HepG2 (cell line): ENCODE data around the gene KRTAP5-9. TPM values are rescaled to one million over a fixed set of nuclear protein-coding genes. Genes with fewer than 3 reads are reported as not detected.

Experiments
- ATAC-seq: fragments of 200-7000 bp; cut with Tn5 transposase; 3 replicates; pipeline ENCODE4 v1.9.1; 2020; ENCODE audit warnings: mild to moderate bottlenecking, moderate library complexity
- BruUV-seq: library from RNA; stranded (reverse); fragments of 400-500 nt; replicated peaks from 2 replicates; lab custom pipeline; 2021; lab: Mats Ljungman, UMichigan
- CTCF ChIA-PET: fragments of 300-600 bp; formaldehyde crosslinking; extraction: SDS; loops from one replicate; lab custom pipeline; 2021; ENCODE audit warnings: low total read pairs, inconsistent platforms, low intra/inter-chr PET ratio; lab: Yijun Ruan, JAX
- POLR2A ChIA-PET: fragments of 350-600 bp; sonication (Branson Sonifier 250); formaldehyde crosslinking; loops from one replicate; lab custom pipeline; 2020; ENCODE audit warnings: antibody characterized with exemption, inconsistent platforms; lab: Yijun Ruan, JAX
- DNase-seq: peaks from one replicate; pipeline ENCODE4 v3.0.0-alpha.2; 2015; ENCODE audit warnings: low spot score
- FAIRE-seq: peaks from 3 replicates; lab custom pipeline; 2011; peaks lifted over from hg19 to GRCh38; lab: Jason Lieb, UNC
- H2AFZ ChIP-seq: one replicate; pipeline ENCODE4 v1.6.1; 2011; ENCODE audit warnings: low read length, inconsistent platforms
- H3K27ac ChIP-seq: fragments of 300-600 bp; 3 replicates; pipeline ENCODE4 v1.8.0; 2011; ENCODE audit warnings: mixed run types, mild to moderate bottlenecking, mixed read lengths, low read length, inconsistent platforms; ENCODE audit not compliant: insufficient read depth; ENCODE audit errors: extremely low read length
- H3K27me3 ChIP-seq, 2 experiments: fragments of 200-600 bp in 1 of 2; 2 replicates in 1 of 2; 3 replicates in 1 of 2; pipeline versions ENCODE4 v1.6.0 to v1.8.0; 2011; ENCODE audit warnings: low read length in 2 of 2, mild to moderate bottlenecking in 2 of 2, moderate library complexity in 2 of 2, inconsistent platforms in 1 of 2; ENCODE audit not compliant: insufficient read depth in 2 of 2, control insufficient read depth in 1 of 2
- H3K36me3 ChIP-seq, 2 experiments: fragments of 200-600 bp in 1 of 2; replicated peaks in 1 of 2; 2 replicates in 1 of 2; 3 replicates in 1 of 2; pipeline versions ENCODE4 v1.5.1 to v1.8.0; 2011; ENCODE audit warnings: low read length in 2 of 2, inconsistent platforms in 1 of 2; ENCODE audit not compliant: insufficient read depth in 2 of 2, control insufficient read depth in 1 of 2
- H3K4me1 ChIP-seq: 2 replicates; pipeline ENCODE4 v1.5.1; 2012; ENCODE audit warnings: low read length, inconsistent platforms; ENCODE audit not compliant: insufficient read depth
- H3K4me2 ChIP-seq: 2 replicates; pipeline ENCODE4 v1.6.0; 2011; ENCODE audit warnings: low read depth, low read length, inconsistent platforms
- H3K4me3 ChIP-seq, 3 experiments: fragments of 200-600 bp in 1 of 3; sonication (generic), shearing (Covaris generic) in 1 of 3; replicated peaks in 1 of 3; 2 replicates each; pipeline ENCODE4 v1.5.1; 2011 to 2016; ENCODE audit warnings: low read length in 3 of 3, inconsistent platforms in 2 of 3, low read depth in 2 of 3, mild to moderate bottlenecking in 2 of 3, control low read depth in 1 of 3, mixed read lengths in 1 of 3; ENCODE audit not compliant: insufficient read depth in 1 of 3
- H3K79me2 ChIP-seq: one replicate; pipeline ENCODE4 v1.6.1; 2011; ENCODE audit warnings: low read length, inconsistent platforms; ENCODE audit not compliant: insufficient read depth
- H3K9ac ChIP-seq: 2 replicates; pipeline ENCODE4 v1.6.0; 2011; ENCODE audit warnings: mild to moderate bottlenecking, low read depth, low read length, inconsistent platforms; ENCODE audit not compliant: insufficient read depth
- H3K9me3 ChIP-seq: 2 replicates; pipeline ENCODE4 v1.5.1; 2012; ENCODE audit warnings: mild to moderate bottlenecking, low read length
- H4K20me1 ChIP-seq: 2 replicates; pipeline ENCODE4 v1.6.0; 2011; ENCODE audit warnings: inconsistent platforms, mild to moderate bottlenecking, low read length, moderate library complexity; ENCODE audit not compliant: insufficient read depth
- CC2D1A ChIP-seq: sonication (generic); formaldehyde crosslinking; IDR thresholded peaks from 2 replicates; pipeline ENCODE4 v1.8.1; 2023; ENCODE audit warnings: mild to moderate bottlenecking, missing genetic modification reagents
- CREM ChIP-seq, 2 experiments: sonication (generic) in 1 of 2; formaldehyde crosslinking in 1 of 2; IDR thresholded peaks; 2 replicates each; pipeline versions ENCODE4 v1.4.0 to v1.6.1; 2016 to 2020; ENCODE audit warnings: antibody characterized with exemption in 1 of 2, mild to moderate bottlenecking in 1 of 2, missing genetic modification reagents in 1 of 2
- IRF2 ChIP-seq: IDR thresholded peaks from 2 replicates; pipeline ENCODE4 v1.6.1; 2018; ENCODE audit warnings: missing genetic modification reagents, missing compliant biosample characterization
- KDM5B ChIP-seq: sonication (generic); formaldehyde crosslinking; IDR thresholded peaks from 2 replicates; pipeline ENCODE4 v1.4.0; 2020; ENCODE audit warnings: missing genetic modification reagents, mild to moderate bottlenecking, borderline replicate concordance
- SALL1 ChIP-seq: sonication (generic); formaldehyde crosslinking; IDR thresholded peaks from 2 replicates; pipeline ENCODE4 v1.8.0; 2022; ENCODE audit warnings: mild to moderate bottlenecking, missing genetic modification reagents
- STAG1 ChIP-seq: sonication (generic); formaldehyde crosslinking; IDR thresholded peaks from 2 replicates; pipeline ENCODE4 v1.4.0; 2020; ENCODE audit warnings: missing genetic modification reagents
- ZNF160 ChIP-seq: sonication (generic); formaldehyde crosslinking; IDR thresholded peaks from 2 replicates; pipeline ENCODE4 v1.8.0; 2022; ENCODE audit warnings: mild to moderate bottlenecking, inconsistent platforms, missing genetic modification reagents
- ZNF232 ChIP-seq: sonication (generic); formaldehyde crosslinking; IDR thresholded peaks from 2 replicates; pipeline ENCODE4 v1.4.0; 2020; ENCODE audit warnings: missing genetic modification reagents, borderline replicate concordance
- ZNF24 ChIP-seq: fragments of 450-650 bp; IDR thresholded peaks from 2 replicates; pipeline ENCODE4 v1.6.1; 2017; ENCODE audit warnings: antibody characterized with exemption, mild to moderate bottlenecking
- ZNF292 ChIP-seq: sonication (generic); formaldehyde crosslinking; IDR thresholded peaks from 2 replicates; pipeline ENCODE4 v1.8.1; 2022; ENCODE audit warnings: mild to moderate bottlenecking, low read depth, missing genetic modification reagents, borderline replicate concordance
- ZNF558 ChIP-seq: sonication (generic); formaldehyde crosslinking; IDR thresholded peaks from 2 replicates; pipeline ENCODE4 v1.9.0; 2022; ENCODE audit warnings: mild to moderate bottlenecking, missing genetic modification reagents, borderline replicate concordance
- ZNF687 ChIP-seq: sonication (generic); formaldehyde crosslinking; IDR thresholded peaks from 2 replicates; pipeline ENCODE4 v1.5.1; 2020; ENCODE audit warnings: mild to moderate bottlenecking, missing genetic modification reagents, moderate library complexity
- WGBS: methylation state at CpG from one replicate; pipeline ENCODE4 v1.1.6; 2017; ENCODE audit warnings: low lambda C conversion rate; 5-methylcytosine and 5-hydroxymethylcytosine counted together
- in situ Hi-C: cut with HindIII; loops from 2 replicates; pipeline ENCODE4 v1.10.0; 2017; ENCODE audit warnings: low pct_unique_long_range_greater_than_20kb; ENCODE audit not compliant: extremely low pct_ligation_motif_present
- intact Hi-C: fragments of 100-400 bp; cut with micrococcal nuclease; formaldehyde crosslinking; loops from one replicate; pipeline ENCODE4 v1.10.0; 2022; ENCODE audit not compliant: unreplicated experiment
- polyA plus RNA-seq, 8 experiments: library from polyadenylated mRNA; depleted of rRNA in 3 of 8; stranded (reverse) in 7 of 8; unstranded in 1 of 8; fragments of >200 nt; fragmentation: Illumina TruSeq in 4 of 8; extraction: Trizol in 4 of 8; gene quantifications; 2 replicates each; pipeline versions ENCODE4 v1.2.1 to v1.2.3, GENCODE V29; 2011 to 2016; ENCODE audit warnings: low read depth in 4 of 8, missing spikeins in 1 of 8, mixed read lengths in 1 of 8; ENCODE audit not compliant: insufficient read depth in 1 of 8
- total RNA-seq, 5 experiments: library from RNA; depleted of rRNA; stranded (reverse); fragments of >200 nt; fragmentation: Illumina TruSeq; extraction: Trizol; gene quantifications; 2 replicates each; pipeline ENCODE4 v1.2.3, GENCODE V29; 2016; ENCODE audit warnings: low read depth in 1 of 5
- TF ChIP-seq, protein P1 (sequence below): sonication (generic); formaldehyde crosslinking; IDR thresholded peaks from 2 replicates; pipeline ENCODE4 v1.9.0; 2021; ENCODE audit warnings: missing genetic modification reagents, borderline replicate concordance
- TF ChIP-seq, protein P2 (sequence below): sonication (generic); formaldehyde crosslinking; IDR thresholded peaks from 2 replicates; pipeline ENCODE4 v1.5.1; 2020; ENCODE audit warnings: mild to moderate bottlenecking, moderate library complexity, missing genetic modification reagents

The KRTAP5-9 gene
- total and polyA plus RNA-seq, 2 of the 13 experiments (the other 11 are each of a cell fraction or from before 2014, with no cell fraction given) = 0.09 TPM; not detected in 1

DNA sequence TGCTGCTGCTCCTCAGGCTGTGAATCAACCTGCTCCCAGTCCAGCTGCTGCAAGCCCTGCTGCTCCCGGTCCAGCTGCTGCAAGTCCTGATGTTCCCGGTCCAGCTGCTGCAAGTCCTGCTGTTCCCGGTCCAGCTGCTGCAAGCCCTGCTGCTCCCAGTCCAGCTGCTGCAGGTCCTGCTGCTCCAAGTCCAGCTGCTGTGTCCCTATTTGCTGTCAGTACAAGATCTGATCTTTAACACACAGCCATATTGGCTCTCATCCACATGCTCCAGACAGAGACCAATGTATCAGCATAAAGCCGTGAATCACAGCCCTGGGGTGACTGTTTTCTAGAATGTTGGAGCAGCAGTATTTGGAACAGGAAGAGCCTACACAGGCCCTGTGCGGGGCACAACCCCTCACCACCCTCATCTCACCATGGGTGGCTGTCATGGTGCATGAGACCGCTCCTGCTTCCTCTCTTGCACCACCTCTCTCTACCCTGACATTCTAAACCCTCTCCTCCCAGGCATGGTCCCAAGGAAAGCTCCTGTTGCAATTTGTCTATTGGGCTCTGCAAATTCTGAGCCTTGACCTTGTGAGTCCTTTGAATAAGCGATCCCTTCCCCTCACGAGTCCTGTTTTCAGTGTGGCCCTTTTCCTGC is 20.6 kb downstream of the KRTAP5-9 start:
- CTCF ChIA-PET = no interaction called here
- WGBS = 23% methylated on average over 4 of the region's 8 CpGs
- intact Hi-C loops (no loop called here), in situ Hi-C loops (no loop called here)
- Histone ChIP-seq H3K79me2 (no peaks in the 10 kb centered on the region), H3K4me2 (peak overlapping the region; percentile 47; the same call in 1 of the 2 replicates), H3K9ac (no peak overlapping the region), H2AFZ (no peak overlapping the region), H3K36me3 (no peaks in the 10 kb centered on the region), H3K4me3 (peak overlapping the region in 1 of 3 experiments; percentile 28; a peak in 1 of 6 replicates), H3K9me3 (no peaks in the 10 kb centered on the region), H3K27me3 (peaks cover 5 to 39% of the 10 kb centered on the region in 2 experiments; a peak in 3 of 5 replicates), H4K20me1 (no peaks in the 10 kb centered on the region), H3K4me1 (peaks cover 55% of the 10 kb centered on the region), H3K27ac (no peak overlapping the region)
- no peak for DNase-seq
- POLR2A ChIA-PET = no interaction called here
- ATAC-seq = peak; percentile 68
- FAIRE-seq = no peak
- TF ChIP-seq CC2D1A (CRISPR knock-in tag) = no peak
- 0 out of 2 replicates have a peak, but pooled peaks have one; percentile 2 for TF ChIP-seq STAG1
- TF ChIP-seq ZNF160 (CRISPR knock-in tag) = 0 out of 2 replicates have a peak, but pooled peaks have one; percentile 48
- TF ChIP-seq, protein P1, sequence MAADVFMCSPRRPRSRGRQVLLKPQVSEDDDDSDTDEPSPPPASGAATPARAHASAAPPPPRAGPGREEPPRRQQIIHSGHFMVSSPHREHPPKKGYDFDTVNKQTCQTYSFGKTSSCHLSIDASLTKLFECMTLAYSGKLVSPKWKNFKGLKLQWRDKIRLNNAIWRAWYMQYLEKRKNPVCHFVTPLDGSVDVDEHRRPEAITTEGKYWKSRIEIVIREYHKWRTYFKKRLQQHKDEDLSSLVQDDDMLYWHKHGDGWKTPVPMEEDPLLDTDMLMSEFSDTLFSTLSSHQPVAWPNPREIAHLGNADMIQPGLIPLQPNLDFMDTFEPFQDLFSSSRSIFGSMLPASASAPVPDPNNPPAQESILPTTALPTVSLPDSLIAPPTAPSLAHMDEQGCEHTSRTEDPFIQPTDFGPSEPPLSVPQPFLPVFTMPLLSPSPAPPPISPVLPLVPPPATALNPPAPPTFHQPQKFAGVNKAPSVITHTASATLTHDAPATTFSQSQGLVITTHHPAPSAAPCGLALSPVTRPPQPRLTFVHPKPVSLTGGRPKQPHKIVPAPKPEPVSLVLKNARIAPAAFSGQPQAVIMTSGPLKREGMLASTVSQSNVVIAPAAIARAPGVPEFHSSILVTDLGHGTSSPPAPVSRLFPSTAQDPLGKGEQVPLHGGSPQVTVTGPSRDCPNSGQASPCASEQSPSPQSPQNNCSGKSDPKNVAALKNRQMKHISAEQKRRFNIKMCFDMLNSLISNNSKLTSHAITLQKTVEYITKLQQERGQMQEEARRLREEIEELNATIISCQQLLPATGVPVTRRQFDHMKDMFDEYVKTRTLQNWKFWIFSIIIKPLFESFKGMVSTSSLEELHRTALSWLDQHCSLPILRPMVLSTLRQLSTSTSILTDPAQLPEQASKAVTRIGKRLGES = no peak
- TF ChIP-seq ZNF558 (CRISPR knock-in tag) = no peak
- TF ChIP-seq ZNF24 = no peak
- TF ChIP-seq ZNF232 (CRISPR knock-in tag) = no peak
- TF ChIP-seq, protein P2, sequence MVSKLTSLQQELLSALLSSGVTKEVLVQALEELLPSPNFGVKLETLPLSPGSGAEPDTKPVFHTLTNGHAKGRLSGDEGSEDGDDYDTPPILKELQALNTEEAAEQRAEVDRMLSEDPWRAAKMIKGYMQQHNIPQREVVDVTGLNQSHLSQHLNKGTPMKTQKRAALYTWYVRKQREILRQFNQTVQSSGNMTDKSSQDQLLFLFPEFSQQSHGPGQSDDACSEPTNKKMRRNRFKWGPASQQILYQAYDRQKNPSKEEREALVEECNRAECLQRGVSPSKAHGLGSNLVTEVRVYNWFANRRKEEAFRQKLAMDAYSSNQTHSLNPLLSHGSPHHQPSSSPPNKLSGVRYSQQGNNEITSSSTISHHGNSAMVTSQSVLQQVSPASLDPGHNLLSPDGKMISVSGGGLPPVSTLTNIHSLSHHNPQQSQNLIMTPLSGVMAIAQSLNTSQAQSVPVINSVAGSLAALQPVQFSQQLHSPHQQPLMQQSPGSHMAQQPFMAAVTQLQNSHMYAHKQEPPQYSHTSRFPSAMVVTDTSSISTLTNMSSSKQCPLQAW (CRISPR knock-in tag) = 0 out of 2 replicates have a peak, but pooled peaks have one; percentile 31
- TF ChIP-seq SALL1 (CRISPR knock-in tag) = 0 out of 2 replicates have a peak, but pooled peaks have one; percentile 34
- TF ChIP-seq IRF2 (CRISPR knock-in tag) = no peak
- peak; percentile 50 for TF ChIP-seq ZNF687 (CRISPR knock-in tag)
- 0 out of 2 replicates have a peak, but pooled peaks have one; percentile 80 for TF ChIP-seq ZNF292 (CRISPR knock-in tag)
- TF ChIP-seq CREM (IDR thresholded peaks at IDR 0.05) = no peak
- TF ChIP-seq CREM (CRISPR knock-in tag; IDR thresholded peaks at IDR 0.05) = no peak
- 0 out of 2 replicates have a peak, but pooled peaks have one; percentile 23 for TF ChIP-seq KDM5B
- BruUV-seq = no TSS peak
